HepG2 (cell line): Measurements from ENCODE around the gene PACSIN1. TPM values are rescaled to one million over a fixed set of nuclear protein-coding genes. Genes with fewer than 3 reads are reported as not detected.

Experiments
- ARNTL ChIP-seq: sonication (generic); formaldehyde crosslinking; IDR thresholded peaks from 2 replicates; pipeline ENCODE4 v1.4.0; 2020; ENCODE audit warnings: mild to moderate bottlenecking, missing genetic modification reagents
- EZH2 ChIP-seq: conservative IDR thresholded peaks from 2 replicates; pipeline ENCODE4 v1.6.1; 2012; ENCODE audit warnings: mild to moderate bottlenecking, low read depth, low read length, moderate library complexity
- HOXA5 ChIP-seq: sonication (generic); formaldehyde crosslinking; IDR thresholded peaks from 2 replicates; pipeline ENCODE4 v1.4.0; 2020; ENCODE audit warnings: missing genetic modification reagents
- MEF2D ChIP-seq: sonication (generic); formaldehyde crosslinking; IDR thresholded peaks from 2 replicates; pipeline ENCODE4 v1.5.1; 2020; ENCODE audit warnings: mild to moderate bottlenecking, missing genetic modification reagents
- MTERF4 ChIP-seq: sonication (generic); formaldehyde crosslinking; IDR thresholded peaks from 2 replicates; pipeline ENCODE4 v1.8.0; 2023; ENCODE audit warnings: mild to moderate bottlenecking, missing genetic modification reagents
- MXI1 ChIP-seq: IDR thresholded peaks from 3 replicates; pipeline ENCODE4 v1.6.1; 2012; ENCODE audit warnings: low read depth, low read length, inconsistent platforms, borderline replicate concordance
- NBN ChIP-seq: fragments of 450-650 bp; conservative IDR thresholded peaks from 2 replicates; pipeline ENCODE4 v1.6.1; 2017
- NFKB2 ChIP-seq: sonication (generic); formaldehyde crosslinking; IDR thresholded peaks from 2 replicates; pipeline ENCODE4 v1.4.0; 2020; ENCODE audit warnings: missing genetic modification reagents, borderline replicate concordance
- NR2F2 ChIP-seq: IDR thresholded peaks from 2 replicates; pipeline ENCODE4 v1.6.1; 2012; ENCODE audit warnings: low read depth, inconsistent platforms, borderline replicate concordance
- NRL ChIP-seq: sonication (generic); formaldehyde crosslinking; IDR thresholded peaks from 2 replicates; pipeline ENCODE4 v1.5.0; 2020; ENCODE audit warnings: missing genetic modification reagents, mild to moderate bottlenecking, moderate library complexity, borderline replicate concordance
- SP1 ChIP-seq, 2 experiments: fragments of 450-650 bp in 1 of 2; sonication (generic) in 1 of 2; formaldehyde crosslinking in 1 of 2; IDR thresholded peaks; 2 replicates each; pipeline versions ENCODE4 v1.4.0 to v1.6.1; 2016 to 2020; ENCODE audit warnings: missing genetic modification reagents in 1 of 2
- SRF ChIP-seq: IDR thresholded peaks from 2 replicates; pipeline ENCODE4 v1.6.1; 2011; ENCODE audit warnings: mild to moderate bottlenecking, low read depth, low read length, moderate library complexity
- ZC3H13 ChIP-seq: sonication (generic); formaldehyde crosslinking; IDR thresholded peaks from 2 replicates; pipeline ENCODE4 v1.8.1; 2023; ENCODE audit warnings: mild to moderate bottlenecking, missing genetic modification reagents, moderate library complexity
- ZFP91 ChIP-seq: sonication (generic); formaldehyde crosslinking; IDR thresholded peaks from 2 replicates; pipeline ENCODE4 v1.9.0; 2022; ENCODE audit warnings: missing genetic modification reagents, mild to moderate bottlenecking, borderline replicate concordance
- ZFY ChIP-seq: sonication (generic); formaldehyde crosslinking; IDR thresholded peaks from 2 replicates; pipeline ENCODE4 v1.4.0; 2020; ENCODE audit warnings: missing genetic modification reagents
- ZNF205 ChIP-seq: IDR thresholded peaks from 2 replicates; pipeline ENCODE4 v1.6.1; 2018; ENCODE audit warnings: missing biosample characterization, missing genetic modification reagents
- ZNF333 ChIP-seq: sonication (generic); formaldehyde crosslinking; IDR thresholded peaks from 2 replicates; pipeline ENCODE4 v1.4.0; 2020; ENCODE audit warnings: mild to moderate bottlenecking, missing genetic modification reagents, borderline replicate concordance
- ZNF446 ChIP-seq: sonication (generic); formaldehyde crosslinking; IDR thresholded peaks from 2 replicates; pipeline ENCODE4 v1.5.0; 2020; ENCODE audit warnings: mild to moderate bottlenecking, missing genetic modification reagents
- ZNF737 ChIP-seq: sonication (generic); formaldehyde crosslinking; IDR thresholded peaks from 2 replicates; pipeline ENCODE4 v1.5.0; 2020; ENCODE audit warnings: missing genetic modification reagents, mild to moderate bottlenecking, borderline replicate concordance
- ZNF761 ChIP-seq: sonication (generic); formaldehyde crosslinking; conservative IDR thresholded peaks from 2 replicates; pipeline ENCODE4 v1.4.0; 2020; ENCODE audit warnings: mild to moderate bottlenecking, missing genetic modification reagents
- polyA plus RNA-seq, 8 experiments: library from polyadenylated mRNA; depleted of rRNA in 3 of 8; stranded (reverse) in 7 of 8; unstranded in 1 of 8; fragments of >200 nt; fragmentation: Illumina TruSeq in 4 of 8; extraction: Trizol in 4 of 8; gene quantifications; 2 replicates each; pipeline versions ENCODE4 v1.2.1 to v1.2.3, GENCODE V29; 2011 to 2016; ENCODE audit warnings: low read depth in 4 of 8, missing spikeins in 1 of 8, mixed read lengths in 1 of 8; ENCODE audit not compliant: insufficient read depth in 1 of 8
- total RNA-seq, 5 experiments: library from RNA; depleted of rRNA; stranded (reverse); fragments of >200 nt; fragmentation: Illumina TruSeq; extraction: Trizol; gene quantifications; 2 replicates each; pipeline ENCODE4 v1.2.3, GENCODE V29; 2016; ENCODE audit warnings: low read depth in 1 of 5
- TF ChIP-seq, protein P1 (sequence below): sonication (generic); formaldehyde crosslinking; IDR thresholded peaks from 2 replicates; pipeline ENCODE4 v1.4.0; 2020; ENCODE audit warnings: mild to moderate bottlenecking, missing genetic modification reagents
- TF ChIP-seq, protein P2 (sequence below): sonication (generic); formaldehyde crosslinking; IDR thresholded peaks from 2 replicates; pipeline ENCODE4 v1.4.0; 2020; ENCODE audit warnings: low read depth, missing genetic modification reagents

The PACSIN1 gene
- total and polyA plus RNA-seq, 2 of the 13 experiments (the other 11 are each of a cell fraction or from before 2014, with no cell fraction given) = not detected

DNA sequence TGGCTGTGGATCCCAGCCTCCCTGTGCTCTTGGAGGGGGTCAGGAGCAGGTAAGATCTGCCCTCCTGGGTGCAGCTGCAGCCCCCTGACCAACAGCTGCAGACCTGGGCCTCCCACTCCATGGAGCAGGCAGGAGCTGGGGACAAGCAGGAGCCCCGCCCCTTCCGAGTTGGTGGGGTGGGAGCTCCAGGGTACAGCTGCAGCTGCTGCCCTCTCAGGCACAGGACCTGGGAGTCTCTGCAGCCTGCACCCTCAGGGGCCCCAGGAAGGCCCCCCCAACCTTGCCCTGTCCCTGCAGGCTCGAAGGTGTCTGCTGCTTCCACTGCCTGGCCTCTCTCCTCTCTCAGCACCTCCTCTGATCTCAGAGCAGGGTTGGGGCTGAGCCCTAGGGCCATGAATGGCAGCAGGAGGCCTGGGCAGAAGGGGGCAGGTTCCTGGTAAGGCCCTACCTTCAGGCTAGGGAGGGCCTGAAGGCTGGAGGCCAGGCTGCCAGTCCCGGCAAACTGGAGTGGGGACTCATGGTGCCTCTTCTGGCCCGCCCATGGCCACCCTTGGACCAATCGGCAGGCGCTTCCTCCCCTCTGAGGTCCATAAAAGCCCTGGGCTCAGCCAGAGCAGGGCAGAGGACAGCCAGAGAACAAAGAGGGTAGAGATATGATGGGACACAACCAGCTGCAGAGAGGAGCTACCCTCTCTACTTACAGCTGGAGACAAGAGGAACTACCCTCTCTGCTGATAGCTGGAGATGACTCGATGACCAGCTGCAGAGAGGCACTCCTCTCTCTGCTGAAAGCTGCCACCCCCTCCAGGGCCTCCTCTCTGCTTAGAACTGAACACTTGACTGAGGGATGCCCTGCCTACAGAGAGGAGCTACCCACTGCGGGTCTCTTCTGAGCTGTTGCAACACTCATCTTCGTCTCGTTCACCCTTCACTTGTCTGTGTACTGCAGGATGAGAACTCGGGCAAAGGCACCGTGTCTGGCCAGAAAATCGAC lies 7.8 kb upstream of the PACSIN1 start (continued):
- TF ChIP-seq MEF2D (no peak), ZNF761 (0 out of 2 replicates have a peak, but pooled peaks have one; percentile 61), NRL (CRISPR knock-in tag) (peak; percentile 30; the same call in 1 of the 2 replicates), MTERF4 (CRISPR knock-in tag) (no peak), ZNF446 (CRISPR knock-in tag) (peak; percentile 59; the same call in 1 of the 2 replicates), SP1 (IDR thresholded peaks at IDR 0.05) (no peak), SP1 (CRISPR knock-in tag; IDR thresholded peaks at IDR 0.05) (0 out of 2 replicates have a peak, but pooled peaks have one; percentile 39), ZNF333 (CRISPR knock-in tag) (0 out of 2 replicates have a peak, but pooled peaks have one; percentile 43), ZC3H13 (CRISPR knock-in tag) (no peak), NBN (no peak), SRF (no peak), ZFP91 (CRISPR knock-in tag) (peak; percentile 49; the same call in 1 of the 2 replicates), NFKB2 (CRISPR knock-in tag) (peak; percentile 82; the same call in 1 of the 2 replicates), MXI1 (no peak), EZH2 (no peak), ARNTL (CRISPR knock-in tag) (no peak), HOXA5 (peak; percentile 62; the same call in 1 of the 2 replicates), ZFY (CRISPR knock-in tag) (peak; percentile 72), NR2F2 (peak; percentile 25; the same call in 1 of the 2 replicates), ZNF205 (0 out of 2 replicates have a peak, but pooled peaks have one; percentile 30), ZNF737 (CRISPR knock-in tag) (0 out of 2 replicates have a peak, but pooled peaks have one; percentile 32)
- TF ChIP-seq, protein P1, sequence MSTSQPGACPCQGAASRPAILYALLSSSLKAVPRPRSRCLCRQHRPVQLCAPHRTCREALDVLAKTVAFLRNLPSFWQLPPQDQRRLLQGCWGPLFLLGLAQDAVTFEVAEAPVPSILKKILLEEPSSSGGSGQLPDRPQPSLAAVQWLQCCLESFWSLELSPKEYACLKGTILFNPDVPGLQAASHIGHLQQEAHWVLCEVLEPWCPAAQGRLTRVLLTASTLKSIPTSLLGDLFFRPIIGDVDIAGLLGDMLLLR (CRISPR knock-in tag) = 0 out of 2 replicates have a peak, but pooled peaks have one; percentile 56
- TF ChIP-seq, protein P2, sequence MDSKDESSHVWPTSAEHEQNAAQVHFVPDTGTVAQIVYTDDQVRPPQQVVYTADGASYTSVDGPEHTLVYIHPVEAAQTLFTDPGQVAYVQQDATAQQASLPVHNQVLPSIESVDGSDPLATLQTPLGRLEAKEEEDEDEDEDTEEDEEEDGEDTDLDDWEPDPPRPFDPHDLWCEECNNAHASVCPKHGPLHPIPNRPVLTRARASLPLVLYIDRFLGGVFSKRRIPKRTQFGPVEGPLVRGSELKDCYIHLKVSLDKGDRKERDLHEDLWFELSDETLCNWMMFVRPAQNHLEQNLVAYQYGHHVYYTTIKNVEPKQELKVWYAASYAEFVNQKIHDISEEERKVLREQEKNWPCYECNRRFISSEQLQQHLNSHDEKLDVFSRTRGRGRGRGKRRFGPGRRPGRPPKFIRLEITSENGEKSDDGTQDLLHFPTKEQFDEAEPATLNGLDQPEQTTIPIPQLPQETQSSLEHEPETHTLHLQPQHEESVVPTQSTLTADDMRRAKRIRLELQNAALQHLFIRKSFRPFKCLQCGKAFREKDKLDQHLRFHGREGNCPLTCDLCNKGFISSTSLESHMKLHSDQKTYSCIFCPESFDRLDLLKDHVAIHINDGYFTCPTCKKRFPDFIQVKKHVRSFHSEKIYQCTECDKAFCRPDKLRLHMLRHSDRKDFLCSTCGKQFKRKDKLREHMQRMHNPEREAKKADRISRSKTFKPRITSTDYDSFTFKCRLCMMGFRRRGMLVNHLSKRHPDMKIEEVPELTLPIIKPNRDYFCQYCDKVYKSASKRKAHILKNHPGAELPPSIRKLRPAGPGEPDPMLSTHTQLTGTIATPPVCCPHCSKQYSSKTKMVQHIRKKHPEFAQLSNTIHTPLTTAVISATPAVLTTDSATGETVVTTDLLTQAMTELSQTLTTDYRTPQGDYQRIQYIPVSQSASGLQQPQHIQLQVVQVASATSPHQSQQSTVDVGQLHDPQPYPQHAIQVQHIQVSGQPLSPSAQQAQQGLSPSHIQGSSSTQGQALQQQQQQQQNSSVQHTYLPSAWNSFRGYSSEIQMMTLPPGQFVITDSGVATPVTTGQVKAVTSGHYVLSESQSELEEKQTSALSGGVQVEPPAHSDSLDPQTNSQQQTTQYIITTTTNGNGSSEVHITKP (CRISPR knock-in tag) = 0 out of 2 replicates have a peak, but pooled peaks have one; percentile 12
